ENCODE data around the gene CTBP1. TPM values are rescaled to one million over a fixed set of nuclear protein-coding genes. Genes with fewer than 3 reads are reported as not detected.

The CTBP1 gene
- total RNA-seq, 1 experiment from 2014 or later: 187 TPM

- no peaks in the 10 kb centered on the region for H3K9me3 ChIP-seq (ENCODE audit: low read depth, low read length, poor library complexity, severe bottlenecking)
- TF ChIP-seq CTCF (conservative IDR thresholded peaks at IDR 0.05; ENCODE audit: low read depth, low read length) (no peak), EZH2 (IDR thresholded peaks at IDR 0.05; ENCODE audit: borderline replicate concordance, low read depth, low read length, poor library complexity, severe bottlenecking) (no peak)
Measured at GRCh38 chr4:1210971-1211370, 38.0 kb downstream of the CTBP1 start.

GRCh38 chr4:1210241-1210841 is 38.6 kb downstream of the CTBP1 start:
- TF ChIP-seq EZH2 (IDR thresholded peaks at IDR 0.05; ENCODE audit: borderline replicate concordance, low read depth, low read length, poor library complexity, severe bottlenecking): no peak
- Histone ChIP-seq H3K4me1 (ENCODE audit: insufficient read depth, low read length, poor library complexity, severe bottlenecking) (no peaks in the 10 kb centered on the region), H3K4me3 (ENCODE audit: low read depth, low read length, poor library complexity, severe bottlenecking) (no peak overlapping the region), H3K27me3 (replicated peaks; ENCODE audit: insufficient read depth, low read depth, low read length, poor library complexity) (no peaks in the 10 kb centered on the region), H3K27ac (ENCODE audit: low read depth, low read length, poor library complexity, severe bottlenecking) (no peak overlapping the region), H3K36me3 (ENCODE audit: insufficient read depth, low read length, poor library complexity, severe bottlenecking) (peaks cover 40% of the 10 kb centered on the region), H3K9me3 (ENCODE audit: low read depth, low read length, poor library complexity, severe bottlenecking) (no peaks in the 10 kb centered on the region)
- ChIA-PET CTCF (no interaction called here), POLR2A (ENCODE audit: low non-redundant PET) (no interaction called here)
- intact Hi-C loops (cut with micrococcal nuclease; ENCODE audit: unreplicated experiment): no loop called here
- no TSS peak for BruUV-seq (replicated peaks)
- DNase-seq (ENCODE audit: low spot score): no peak

More at GRCh38 chr4:1210971-1211370, 38.0 kb downstream of the CTBP1 start:
- no peaks in the 10 kb centered on the region for H3K4me1 ChIP-seq (ENCODE audit: insufficient read depth, low read length, poor library complexity, severe bottlenecking)
- CTCF ChIA-PET: no interaction called here
- H3K36me3 ChIP-seq (ENCODE audit: insufficient read depth, low read length, poor library complexity, severe bottlenecking): peaks cover 45% of the 10 kb centered on the region
- DNase-seq (ENCODE audit: low spot score): no peak
- H3K27me3 ChIP-seq (replicated peaks; ENCODE audit: insufficient read depth, low read depth, low read length, poor library complexity): no peaks in the 10 kb centered on the region
- no peak overlapping the region for H3K27ac ChIP-seq (ENCODE audit: low read depth, low read length, poor library complexity, severe bottlenecking)
- intact Hi-C loops (cut with micrococcal nuclease; ENCODE audit: unreplicated experiment): no loop called here
- H3K4me3 ChIP-seq (ENCODE audit: low read depth, low read length, poor library complexity, severe bottlenecking): no peak overlapping the region
- no TSS peak for BruUV-seq (replicated peaks)
- POLR2A ChIA-PET (ENCODE audit: low non-redundant PET): no interaction called here

GRCh38 chr4:1209821-1210220 is 39.1 kb downstream of the CTBP1 start:
- no TSS peak for BruUV-seq (replicated peaks)
- H3K36me3 ChIP-seq (ENCODE audit: insufficient read depth, low read length, poor library complexity, severe bottlenecking): peaks cover 35% of the 10 kb centered on the region
- DNase-seq (ENCODE audit: low spot score): no peak
- H3K4me3 ChIP-seq (ENCODE audit: low read depth, low read length, poor library complexity, severe bottlenecking): no peak overlapping the region
- H3K27me3 ChIP-seq (replicated peaks; ENCODE audit: insufficient read depth, low read depth, low read length, poor library complexity): no peaks in the 10 kb centered on the region
- H3K27ac ChIP-seq (ENCODE audit: low read depth, low read length, poor library complexity, severe bottlenecking): no peak overlapping the region
- H3K4me1 ChIP-seq (ENCODE audit: insufficient read depth, low read length, poor library complexity, severe bottlenecking): no peaks in the 10 kb centered on the region
- ChIA-PET CTCF (no interaction called here), POLR2A (ENCODE audit: low non-redundant PET) (no interaction called here)
- TF ChIP-seq CTCF (conservative IDR thresholded peaks at IDR 0.05; ENCODE audit: low read depth, low read length) (no peak), EZH2 (IDR thresholded peaks at IDR 0.05; ENCODE audit: borderline replicate concordance, low read depth, low read length, poor library complexity, severe bottlenecking) (no peak)
- H3K9me3 ChIP-seq (ENCODE audit: low read depth, low read length, poor library complexity, severe bottlenecking): no peaks in the 10 kb centered on the region
- intact Hi-C loops (cut with micrococcal nuclease; ENCODE audit: unreplicated experiment): no loop called here

Measured in A673 (cell line).